Subcutaneous adipose tissue (tissue), 4 donors: Measurements from ENCODE around the gene PSPH. TPM values are rescaled to one million over a fixed set of nuclear protein-coding genes. Genes with fewer than 3 reads are reported as not detected.

Experiments
- total RNA-seq, 4 donors: library from RNA; depleted of rRNA; stranded (reverse); fragments of >200 nt; gene quantifications; one replicate each; pipeline ENCODE4 v1.1.0, GENCODE V29; 2016
- TF ChIP-seq, protein P1 (sequence below): fragments of 450-650 bp; IDR thresholded peaks from one replicate; pipeline ENCODE4 v1.5.1; 2016; ENCODE audit warnings: low read depth, mild to moderate bottlenecking, control low read depth, antibody characterized with exemption, moderate library complexity

PSPH gene
- total RNA-seq, 4 donors from 2014 or later: 11.2 to 23.0 (median 13.2) TPM

- TF ChIP-seq, protein P1, sequence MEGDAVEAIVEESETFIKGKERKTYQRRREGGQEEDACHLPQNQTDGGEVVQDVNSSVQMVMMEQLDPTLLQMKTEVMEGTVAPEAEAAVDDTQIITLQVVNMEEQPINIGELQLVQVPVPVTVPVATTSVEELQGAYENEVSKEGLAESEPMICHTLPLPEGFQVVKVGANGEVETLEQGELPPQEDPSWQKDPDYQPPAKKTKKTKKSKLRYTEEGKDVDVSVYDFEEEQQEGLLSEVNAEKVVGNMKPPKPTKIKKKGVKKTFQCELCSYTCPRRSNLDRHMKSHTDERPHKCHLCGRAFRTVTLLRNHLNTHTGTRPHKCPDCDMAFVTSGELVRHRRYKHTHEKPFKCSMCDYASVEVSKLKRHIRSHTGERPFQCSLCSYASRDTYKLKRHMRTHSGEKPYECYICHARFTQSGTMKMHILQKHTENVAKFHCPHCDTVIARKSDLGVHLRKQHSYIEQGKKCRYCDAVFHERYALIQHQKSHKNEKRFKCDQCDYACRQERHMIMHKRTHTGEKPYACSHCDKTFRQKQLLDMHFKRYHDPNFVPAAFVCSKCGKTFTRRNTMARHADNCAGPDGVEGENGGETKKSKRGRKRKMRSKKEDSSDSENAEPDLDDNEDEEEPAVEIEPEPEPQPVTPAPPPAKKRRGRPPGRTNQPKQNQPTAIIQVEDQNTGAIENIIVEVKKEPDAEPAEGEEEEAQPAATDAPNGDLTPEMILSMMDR: no peak
These were observed 12.8 kb upstream of the PSPH start, which contains the start of gene SUMF2 for GRCh38 chr7:56063882-56064625. TSS of gene SUMF2 (plus strand) at chr7:56064286. CDS start at chr7:56064312, 26 bp downstream.

DNA sequence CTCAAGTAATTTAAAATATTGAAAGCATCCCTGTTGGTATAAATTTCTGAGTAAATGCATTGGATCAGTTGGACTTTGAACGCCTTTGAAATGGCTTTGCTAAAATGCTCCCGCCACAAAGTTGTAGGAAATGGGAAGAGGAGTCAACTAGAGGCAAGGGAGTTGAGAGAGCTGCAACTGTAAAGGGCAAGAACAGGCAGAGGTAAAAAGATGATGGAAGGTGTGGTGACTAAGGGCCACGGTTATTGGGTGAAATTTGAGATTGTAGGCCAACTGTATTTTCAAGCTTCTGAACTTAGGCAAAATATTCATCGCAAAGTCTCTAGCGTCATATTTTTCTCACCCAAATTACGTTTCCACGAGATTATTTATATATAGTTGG is 12.2 kb upstream of the PSPH start:
- TF ChIP-seq, protein P1: no peak

DNA sequence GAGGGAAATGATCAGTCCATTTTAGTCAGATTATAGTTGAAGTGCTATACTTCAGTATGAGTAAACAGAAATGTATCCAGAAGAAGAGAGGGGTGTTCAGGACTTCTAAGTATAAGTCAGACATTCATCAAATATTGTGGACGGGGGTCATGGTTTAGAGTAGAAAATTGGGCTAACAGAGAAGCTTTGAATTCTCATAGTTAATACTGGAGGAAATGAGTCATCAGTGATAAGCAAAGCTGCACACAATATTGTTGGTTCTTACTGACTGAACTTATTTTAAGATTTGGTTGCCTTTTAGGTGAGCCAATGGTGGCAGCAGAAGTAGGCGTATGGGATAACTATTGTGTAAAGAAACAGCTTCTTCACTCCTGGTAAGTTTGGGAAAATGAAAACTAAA is 11.1 kb upstream of the PSPH start:
- TF ChIP-seq, protein P1: no peak

DNA sequence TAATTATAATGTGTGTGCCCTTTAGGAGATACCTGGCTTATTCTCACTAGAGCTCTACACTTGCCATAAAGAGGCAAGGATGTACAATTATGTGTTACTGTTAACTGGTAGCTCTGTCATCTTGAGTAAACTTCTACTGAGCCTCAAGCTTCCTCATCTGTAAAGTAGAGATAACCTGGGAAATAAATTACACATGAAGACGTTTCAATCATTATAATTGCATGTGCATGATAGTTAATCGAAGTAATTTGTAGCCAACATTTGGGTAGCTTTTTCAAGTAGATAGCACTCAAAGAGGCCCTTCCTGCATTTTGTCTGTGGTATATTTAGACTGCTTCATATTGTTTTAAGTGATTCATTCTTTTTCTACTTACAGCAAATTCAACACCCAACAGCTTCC is 2.7 kb upstream of the PSPH start:
- TF ChIP-seq, protein P1: no peak

DNA sequence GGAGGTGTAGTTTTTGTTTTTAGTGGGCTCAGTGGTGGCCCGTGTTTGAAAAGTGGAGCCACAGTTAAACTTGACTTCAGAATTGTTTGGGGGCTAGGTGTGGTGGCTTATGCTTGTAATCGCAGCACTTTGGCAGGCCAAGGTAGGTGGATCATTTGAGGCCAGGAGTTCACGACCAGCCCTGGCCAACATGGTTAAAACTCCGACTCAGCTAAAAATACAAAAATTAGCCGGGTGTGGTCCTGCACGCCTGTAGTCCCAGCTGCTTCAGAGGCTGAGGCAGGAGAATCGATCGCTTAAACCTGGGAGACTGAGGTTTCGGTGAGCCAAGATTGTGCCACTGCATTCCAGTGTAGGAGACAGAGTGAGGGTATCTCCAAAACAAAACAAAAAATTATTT is 2.1 kb upstream of the PSPH start:
- TF ChIP-seq, protein P1: no peak

DNA sequence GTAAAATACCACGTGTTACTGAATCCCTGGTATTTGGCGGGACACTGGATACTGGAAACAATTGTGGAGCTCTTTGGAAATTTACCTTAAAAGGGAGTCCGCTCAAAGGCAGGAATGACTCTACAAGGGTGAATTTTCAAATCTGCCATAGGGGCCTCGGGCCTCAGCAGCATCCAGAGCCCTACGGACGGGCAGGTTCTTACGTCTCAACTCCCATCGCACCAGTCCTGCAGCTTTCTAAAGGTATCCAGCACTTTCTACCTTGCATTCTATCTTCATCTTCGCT is 248 bp downstream of the PSPH start:
- TF ChIP-seq, protein P1: no peak

GRCh38 chr7:56048245-56048644 is 3.0 kb downstream of the PSPH start:
- TF ChIP-seq, protein P1: no peak
